Progenitor cell of endocrine pancreas (in vitro differentiated cells): ENCODE measurements around the gene CYS1. TPM values are rescaled to one million over a fixed set of nuclear protein-coding genes. Genes with fewer than 3 reads are reported as not detected.
A peak's percentile ranks its signal among the peaks of the same experiment; 100 is the strongest.

ENCODE experiments used
- DNase-seq: peaks from one replicate; pipeline ENCODE4 v3.0.0; 2021; ENCODE audit warnings: low spot score; ENCODE audit not compliant: unreplicated experiment
- H3K27ac Mint-ChIP-seq: 2 replicates; pipeline ENCODE4 v1.8.0; 2021; ENCODE audit warnings: mild to moderate bottlenecking, moderate library complexity, mixed read lengths
- H3K27me3 Mint-ChIP-seq: 2 replicates; pipeline ENCODE4 v1.8.0; 2021; ENCODE audit warnings: mixed read lengths
- H3K36me3 Mint-ChIP-seq: 2 replicates; pipeline ENCODE4 v1.8.0; 2022; ENCODE audit warnings: mixed read lengths; ENCODE audit not compliant: insufficient read depth
- H3K4me1 Mint-ChIP-seq: 2 replicates; pipeline ENCODE4 v1.8.0; 2021; ENCODE audit warnings: low read depth, mixed read lengths
- H3K4me3 Mint-ChIP-seq: 2 replicates; pipeline ENCODE4 v1.8.0; 2021; ENCODE audit warnings: low read depth, mild to moderate bottlenecking, moderate library complexity, mixed read lengths
- H3K9me3 Mint-ChIP-seq: 2 replicates; pipeline ENCODE4 v1.8.0; 2021; ENCODE audit warnings: low read depth, mixed read lengths
- CTCF ChIP-seq: fragments of 200-600 bp; sonication (generic); IDR thresholded peaks from one replicate; pipeline ENCODE4 v1.5.0; 2021; ENCODE audit warnings: antibody characterized with exemption, mild to moderate bottlenecking; ENCODE audit not compliant: unreplicated experiment
- total RNA-seq: library from RNA; stranded (reverse); gene quantifications from 2 replicates; pipeline ENCODE4 v1.2.1, GENCODE V29; 2021

Gene CYS1
- total RNA-seq, 1 donor from 2014 or later, result 2.3 TPM

DNA sequence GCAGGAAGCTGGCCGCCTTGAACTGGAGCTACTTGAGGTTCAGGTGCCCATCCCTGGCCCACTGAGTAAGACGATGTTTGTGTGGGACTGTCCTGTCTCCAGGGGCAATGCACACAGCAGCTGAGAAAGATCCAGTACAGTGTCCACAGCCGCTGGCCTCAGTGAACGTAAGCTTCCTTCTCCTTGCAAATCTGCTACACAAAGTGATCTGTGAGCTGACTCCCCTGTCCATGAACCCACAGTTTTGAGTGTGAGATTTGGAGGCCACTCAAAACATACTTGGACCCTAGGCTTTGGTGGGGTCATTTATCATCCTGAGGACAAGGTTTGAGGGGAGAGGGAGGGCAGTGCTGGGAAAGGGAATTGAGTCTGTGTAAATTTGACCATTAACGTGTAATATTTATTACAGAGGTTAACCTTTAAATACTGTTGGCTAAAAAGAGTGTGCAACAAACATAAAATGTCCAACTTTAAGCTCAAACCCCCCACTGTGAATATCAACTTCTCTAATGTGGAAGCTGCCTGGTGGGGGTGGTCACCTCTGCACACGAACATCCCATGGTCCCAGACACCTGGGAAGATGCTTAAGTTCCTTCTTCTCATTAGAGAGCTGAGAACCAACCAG is 4.9 kb upstream of the CYS1 start:
- DNase-seq, result no peak
- Mint-ChIP-seq H3K4me1 (peaks cover 42% of the 10 kb centered on the region), H3K27me3 (peaks cover 11% of the 10 kb centered on the region), H3K4me3 (no peak overlapping the region), H3K36me3 (no peaks in the 10 kb centered on the region), H3K9me3 (no peaks in the 10 kb centered on the region), H3K27ac (no peak overlapping the region)
- no peak for TF ChIP-seq CTCF

- DNase-seq, result no peak
- Mint-ChIP-seq H3K4me1 (peaks cover 35% of the 10 kb centered on the region), H3K9me3 (no peaks in the 10 kb centered on the region), H3K27ac (peak overlapping the region; percentile 70), H3K4me3 (no peak overlapping the region), H3K36me3 (no peaks in the 10 kb centered on the region), H3K27me3 (peaks cover 11% of the 10 kb centered on the region)
- no peak for TF ChIP-seq CTCF
Observed at GRCh38 chr2:10084223-10084865, 4.1 kb upstream of the CYS1 start.

GRCh38 chr2:10083692-10084211 is 3.5 kb upstream of the CYS1 start:
- DNase-seq, result no peak
- H3K4me1 Mint-ChIP-seq, result peaks cover 40% of the 10 kb centered on the region
- no peak overlapping the region for H3K27ac Mint-ChIP-seq
- H3K36me3 Mint-ChIP-seq, result no peaks in the 10 kb centered on the region
- no peak for TF ChIP-seq CTCF
- no peaks in the 10 kb centered on the region for H3K9me3 Mint-ChIP-seq
- no peak overlapping the region for H3K4me3 Mint-ChIP-seq
- peaks cover 17% of the 10 kb centered on the region for H3K27me3 Mint-ChIP-seq

DNA sequence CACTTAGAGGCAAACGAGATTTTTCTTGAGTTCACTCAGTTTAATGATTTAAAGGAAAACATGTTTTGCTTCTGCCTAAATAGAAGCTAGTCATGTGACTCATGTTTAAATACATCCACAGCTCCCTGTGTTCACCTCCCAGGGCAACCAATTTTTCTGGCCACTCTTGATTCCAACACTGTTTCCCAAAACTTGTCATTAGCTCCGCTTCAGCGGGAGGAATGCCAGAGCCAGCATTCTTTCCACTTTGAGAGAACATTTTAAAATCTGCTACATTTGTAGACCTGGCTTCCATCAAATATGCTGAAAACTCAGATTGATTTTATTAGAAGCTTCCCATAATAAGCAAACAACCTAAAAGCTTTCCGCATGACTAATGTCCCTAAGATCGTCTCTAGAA is 2.8 kb upstream of the CYS1 start:
- H3K27me3 Mint-ChIP-seq, result peaks cover 24% of the 10 kb centered on the region

More for the DNA sequence above, 2.8 kb upstream of the CYS1 start:
- H3K36me3 Mint-ChIP-seq, result no peaks in the 10 kb centered on the region
- no peak for DNase-seq
- no peaks in the 10 kb centered on the region for H3K9me3 Mint-ChIP-seq
- peaks cover 40% of the 10 kb centered on the region for H3K4me1 Mint-ChIP-seq
- no peak overlapping the region for H3K4me3 Mint-ChIP-seq
- H3K27ac Mint-ChIP-seq, result peak overlapping the region; percentile 63
- TF ChIP-seq CTCF, result no peak
